Common myeloid progenitor, CD34-positive (primary cell): ENCODE data around the gene HOATZ.

Experiments used
- CTCF ChIA-PET: fragments of 350-600 bp; sonication (Branson Sonifier 250); formaldehyde crosslinking; loops from one replicate; lab custom pipeline; 2021; ENCODE audit warnings: antibody characterized with exemption; lab: Charles Lee
- POLR2A ChIA-PET: fragments of 350-600 bp; sonication (Branson Sonifier 250); formaldehyde crosslinking; loops from one replicate; lab custom pipeline; 2021; ENCODE audit warnings: antibody characterized with exemption; lab: Charles Lee
- DNase-seq, 3 donors: peaks; one replicate each; pipeline versions ENCODE4 v3.0.0 to v3.0.0-alpha.2; 2013
- H3K27ac ChIP-seq, 2 experiments: 1 replicate in 1 of 2; 2 replicates in 1 of 2; pipeline ENCODE4 v1.7.0; 2013; ENCODE audit warnings: inconsistent platforms in 2 of 2, low read length in 2 of 2, mild to moderate bottlenecking in 2 of 2, low read depth in 1 of 2, moderate library complexity in 1 of 2; ENCODE audit not compliant: severe bottlenecking in 2 of 2, insufficient read depth in 1 of 2, poor library complexity in 1 of 2
- H3K27me3 ChIP-seq, 5 experiments: replicated peaks in 2 of 5; 1 replicate in 3 of 5; 2 replicates in 2 of 5; pipeline versions ENCODE4 v1.6.1 to v1.7.0; 2013; ENCODE audit warnings: low read length in 4 of 5, mild to moderate bottlenecking in 2 of 5, moderate library complexity in 2 of 5, inconsistent platforms in 1 of 5; ENCODE audit not compliant: insufficient read depth in 5 of 5, control insufficient read depth in 4 of 5
- H3K36me3 ChIP-seq, 4 experiments: 1 replicate in 2 of 4; 2 replicates in 2 of 4; pipeline versions ENCODE4 v1.6.1 to v1.7.0; 2013; ENCODE audit warnings: low read length in 3 of 4, control low read depth in 1 of 4, mild to moderate bottlenecking in 1 of 4; ENCODE audit not compliant: control insufficient read depth in 4 of 4, insufficient read depth in 4 of 4
- H3K4me1 ChIP-seq, 4 experiments: 1 replicate in 3 of 4; 2 replicates in 1 of 4; pipeline versions ENCODE4 v1.6.1 to v1.7.1; 2013; ENCODE audit warnings: low read length in 3 of 4, mild to moderate bottlenecking in 3 of 4, control low read depth in 1 of 4, inconsistent platforms in 1 of 4, moderate library complexity in 1 of 4; ENCODE audit not compliant: control insufficient read depth in 4 of 4, insufficient read depth in 4 of 4; ENCODE audit errors: control extremely low read depth in 1 of 4
- H3K4me3 ChIP-seq, 7 experiments: 1 replicate in 4 of 7; 2 replicates in 3 of 7; pipeline versions ENCODE4 v1.5.1 to v1.7.0; 2013; ENCODE audit warnings: mild to moderate bottlenecking in 7 of 7, low read length in 6 of 7, moderate library complexity in 6 of 7, inconsistent platforms in 2 of 7, low read depth in 2 of 7, control low read depth in 1 of 7; ENCODE audit not compliant: insufficient read depth in 4 of 7, control insufficient read depth in 1 of 7; ENCODE audit errors: extremely low read depth in 1 of 7
- H3K9me3 ChIP-seq, 5 experiments: 1 replicate in 4 of 5; 2 replicates in 1 of 5; pipeline versions ENCODE4 v1.6.1 to v1.7.1; 2013; ENCODE audit warnings: low read length in 4 of 5, mild to moderate bottlenecking in 2 of 5, inconsistent platforms in 1 of 5, low read depth in 1 of 5, moderate library complexity in 1 of 5; ENCODE audit not compliant: control insufficient read depth in 4 of 5, insufficient read depth in 2 of 5; ENCODE audit errors: control extremely low read depth in 1 of 5
- WGBS: methylation state at CpG from one replicate; pipeline ENCODE4 v1.1.5; 2013; ENCODE audit not compliant: insufficient coverage; 5-methylcytosine and 5-hydroxymethylcytosine counted together

HOATZ gene

DNA sequence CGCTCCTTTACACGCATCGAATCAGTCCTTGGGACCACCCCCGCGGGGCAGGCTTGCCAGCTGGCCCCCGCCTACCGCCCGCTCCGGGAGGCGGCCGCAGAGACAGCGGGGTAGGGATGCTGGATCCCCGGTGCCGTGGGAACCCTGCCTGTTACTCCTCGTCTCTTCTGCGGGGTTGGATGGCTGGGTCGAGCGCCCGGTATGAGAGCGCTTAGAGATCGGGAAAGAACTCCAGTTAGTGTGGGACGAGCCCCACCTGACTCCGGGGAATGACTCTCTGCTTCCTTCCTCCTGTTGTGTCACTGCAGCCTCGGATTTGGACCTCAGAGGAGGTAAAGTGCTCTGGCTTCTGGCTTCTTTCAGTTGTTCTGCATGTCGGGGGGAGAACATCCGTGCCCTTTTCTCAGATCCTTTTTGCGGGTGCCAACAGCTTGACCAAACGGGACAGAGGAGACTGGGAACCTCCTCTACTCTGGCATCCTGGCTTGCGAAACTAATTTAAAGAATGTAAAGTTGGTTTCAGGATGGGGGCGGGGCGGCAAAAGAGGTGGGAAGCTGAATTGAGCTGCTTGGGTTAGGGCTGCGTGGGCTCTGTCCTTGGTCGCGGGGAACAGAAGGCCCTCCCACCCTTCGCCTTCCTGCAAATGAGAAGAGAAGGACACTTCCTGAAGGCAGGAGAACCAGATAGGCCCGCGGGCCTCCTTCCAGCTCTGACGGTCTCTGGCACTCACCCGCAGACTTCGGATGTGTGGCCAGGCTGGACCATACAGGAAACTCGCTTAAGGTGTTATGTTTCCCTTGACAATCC is 26.9 kb downstream of the HOATZ start:
- H3K27ac ChIP-seq, result no peak overlapping the region
- H3K4me3 ChIP-seq, result peak overlapping the region; percentile 15 to 80 (median 56)
- peaks cover 0 to 36% (median 25%) of the 10 kb centered on the region in 5 experiments for H3K27me3 ChIP-seq
- peaks cover 0 to 3% (median 0%) of the 10 kb centered on the region in 5 experiments for H3K9me3 ChIP-seq
- no peaks in the 10 kb centered on the region for H3K36me3 ChIP-seq
- peaks cover 0 to 33% (median 25%) of the 10 kb centered on the region in 4 experiments for H3K4me1 ChIP-seq
- CTCF ChIA-PET, result interaction anchor here (1.0 to 1.3 kb wide), 3 partner anchors 9 to 91 kb away, joined by 3 read pairs; no protein-coding TSS in a partner anchor
- POLR2A ChIA-PET, result no interaction called here
- WGBS, result 4% methylated on average over 39 of the region's 41 CpGs
- DNase-seq, result peak in 2 of 3 donors; percentile 34 to 41

DNA sequence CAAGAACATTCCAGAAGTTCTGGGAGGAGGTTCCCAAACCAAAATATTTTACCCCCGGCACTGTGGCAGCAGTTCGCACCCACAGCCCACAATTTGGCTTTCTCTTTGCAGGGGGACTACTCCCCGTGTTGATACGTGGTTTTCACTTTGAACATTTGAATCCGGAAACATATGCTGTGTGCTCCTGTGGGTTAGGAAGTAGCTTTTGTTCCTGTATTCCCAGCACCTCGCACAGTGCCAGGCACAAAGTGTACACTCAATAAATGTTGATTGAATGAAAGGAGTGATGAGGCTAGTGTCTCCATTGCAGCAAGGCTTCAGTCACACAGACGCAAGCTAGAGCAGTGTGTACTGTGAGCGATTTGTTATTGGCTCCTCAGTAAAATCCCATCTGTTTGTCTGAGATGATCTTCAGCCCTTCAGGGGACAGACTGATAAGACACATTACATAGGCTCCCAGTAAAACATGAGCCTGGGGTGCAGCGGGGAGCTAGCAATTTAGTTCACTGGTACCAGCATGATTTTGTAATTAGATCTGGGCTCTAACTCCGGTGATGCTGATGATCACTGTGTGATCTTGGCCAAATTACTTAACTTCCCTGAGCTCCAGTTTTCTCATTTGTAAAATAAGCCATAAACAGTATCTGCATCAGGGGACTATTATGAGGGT is 28.2 kb downstream of the HOATZ start:
- peaks cover 0 to 3% (median 0%) of the 10 kb centered on the region in 5 experiments for H3K9me3 ChIP-seq
- ChIA-PET POLR2A (interaction anchor here (0.6 kb wide), 1 partner anchor 9 kb away, joined by 3 read pairs; no protein-coding TSS in a partner anchor), CTCF (interaction anchor here (1.0 to 1.3 kb wide), 5 partner anchors 9 to 92 kb away, joined by 3 to 4 read pairs (median 3); no protein-coding TSS in a partner anchor)
- peaks cover 0 to 33% (median 25%) of the 10 kb centered on the region in 4 experiments for H3K4me1 ChIP-seq
- H3K27me3 ChIP-seq, result peaks cover 0 to 36% (median 23%) of the 10 kb centered on the region in 5 experiments
- H3K4me3 ChIP-seq, result peak overlapping the region in 1 of 7 experiments; percentile 36
- peak in 2 of 3 donors; percentile 27 to 38 for DNase-seq
- 63% methylated on average over 6 of the region's 10 CpGs for WGBS
- no peaks in the 10 kb centered on the region for H3K36me3 ChIP-seq
- H3K27ac ChIP-seq, result no peak overlapping the region

DNA sequence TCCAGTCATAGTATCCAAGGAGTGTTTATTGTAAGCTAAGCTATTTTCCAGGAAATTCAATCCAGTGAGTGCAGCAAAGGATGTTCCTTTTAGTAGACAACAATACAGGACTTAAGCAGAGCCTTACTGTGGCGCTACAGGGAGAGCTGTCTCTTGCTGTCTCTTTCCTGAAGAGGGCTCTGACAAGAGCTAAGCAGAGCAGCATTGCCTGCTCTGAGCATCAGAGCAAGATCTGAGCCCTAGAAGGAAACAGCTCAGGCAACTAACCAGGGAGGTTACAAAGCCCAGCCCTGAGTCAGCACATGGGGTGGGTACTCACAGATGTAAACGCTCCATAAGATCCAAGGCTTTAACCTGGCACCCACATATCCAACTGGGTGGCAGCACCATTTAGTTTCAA is 33.9 kb downstream of the HOATZ start:
- H3K4me3 ChIP-seq, result no peak overlapping the region
- H3K36me3 ChIP-seq, result no peaks in the 10 kb centered on the region

DNA sequence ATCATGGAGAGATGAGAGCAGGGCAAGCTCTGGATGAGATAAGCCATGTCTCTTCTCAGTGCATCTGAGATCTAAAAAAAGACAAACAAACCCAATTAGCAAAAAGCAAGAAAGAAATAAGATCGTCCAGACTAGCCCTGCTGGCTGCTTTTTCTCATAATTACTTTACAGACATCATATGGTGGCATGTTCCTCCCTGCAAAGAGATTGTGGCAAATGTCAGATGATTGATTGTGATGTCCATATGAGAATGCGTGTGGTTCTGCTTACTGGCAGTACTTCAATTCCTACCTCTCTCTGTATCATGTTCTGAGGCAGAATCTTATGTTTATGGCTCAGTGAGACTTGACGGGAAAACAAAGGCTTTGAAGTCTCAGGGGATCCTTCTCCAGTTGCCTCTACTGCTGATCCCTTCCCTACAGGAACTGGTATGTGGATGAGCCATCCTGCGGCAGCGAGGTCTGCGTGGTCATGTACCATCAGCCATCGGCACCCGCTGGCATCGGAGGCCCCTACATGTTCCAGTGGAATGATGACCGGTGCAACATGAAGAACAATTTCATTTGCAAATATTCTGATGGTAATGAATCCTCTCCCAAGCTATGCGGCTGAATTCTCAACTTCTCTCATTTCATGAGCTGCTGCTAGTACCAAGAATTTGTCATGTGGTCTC is 34.8 kb downstream of the HOATZ start:
- H3K27ac ChIP-seq, result no peak overlapping the region
- DNase-seq, result peak in 1 of 3 donors; percentile 36
- no peaks in the 10 kb centered on the region for H3K4me1 ChIP-seq
- no peak overlapping the region for H3K4me3 ChIP-seq
- no peaks in the 10 kb centered on the region for H3K9me3 ChIP-seq
- H3K27me3 ChIP-seq, result peaks cover 0 to 7% (median 0%) of the 10 kb centered on the region in 5 experiments
- H3K36me3 ChIP-seq, result no peaks in the 10 kb centered on the region
- CTCF ChIA-PET, result no interaction called here
- WGBS, result 91% methylated on average over 10 of the region's 11 CpGs
- POLR2A ChIA-PET, result no interaction called here

More for the DNA sequence above, 33.9 kb downstream of the HOATZ start:
- 100% methylated on average over 1 of the region's 2 CpGs for WGBS
- Histone ChIP-seq H3K27ac (no peak overlapping the region), H3K4me1 (no peaks in the 10 kb centered on the region), H3K27me3 (peaks cover 0 to 7% (median 0%) of the 10 kb centered on the region in 5 experiments), H3K9me3 (no peaks in the 10 kb centered on the region)
- no peak for DNase-seq
- CTCF ChIA-PET, result no interaction called here
- POLR2A ChIA-PET, result no interaction called here

DNA sequence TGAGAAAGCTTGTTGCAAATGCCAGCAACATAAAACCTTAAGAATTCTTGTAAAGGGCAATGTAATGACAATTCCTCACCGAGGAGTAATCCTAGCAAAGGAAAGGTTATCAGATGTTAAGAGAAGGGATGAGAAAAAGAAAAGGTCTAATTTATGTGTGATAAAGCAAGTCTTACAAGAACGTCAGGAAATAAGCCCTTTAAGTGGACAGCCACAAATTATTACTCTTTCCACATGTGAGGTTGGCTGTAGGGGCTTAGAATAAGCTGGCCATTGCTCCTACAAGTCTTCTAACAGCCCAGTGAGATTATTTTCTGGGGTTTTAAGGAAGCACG is 35.3 kb downstream of the HOATZ start:
- Histone ChIP-seq H3K27me3 (peaks cover 0 to 7% (median 0%) of the 10 kb centered on the region in 5 experiments), H3K9me3 (no peaks in the 10 kb centered on the region), H3K27ac (no peak overlapping the region), H3K4me3 (no peak overlapping the region), H3K36me3 (no peaks in the 10 kb centered on the region), H3K4me1 (no peaks in the 10 kb centered on the region)
- WGBS, result 72% methylated on average over 2 of the region's 3 CpGs
- POLR2A ChIA-PET, result no interaction called here
- CTCF ChIA-PET, result no interaction called here
- no peak for DNase-seq

DNA sequence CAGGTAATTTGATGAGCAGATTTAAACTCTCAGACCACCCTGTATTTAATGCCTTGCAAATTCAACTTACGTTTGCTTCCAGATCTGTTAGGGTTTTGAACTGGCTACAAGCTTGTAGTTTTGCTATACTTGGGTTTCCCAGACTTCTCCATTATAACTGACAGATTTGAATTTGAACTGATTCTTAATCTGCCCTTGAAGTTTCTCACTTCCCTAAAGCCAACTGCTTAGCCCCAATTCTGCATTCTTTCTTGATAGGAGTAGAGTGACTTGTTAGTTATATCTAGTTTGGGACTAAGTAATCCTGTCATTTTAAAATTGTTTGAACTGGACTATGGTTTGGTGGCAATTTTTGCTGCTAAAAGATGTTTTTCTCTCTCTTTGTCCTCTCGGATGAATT is 35.7 kb downstream of the HOATZ start:
- H3K27me3 ChIP-seq, result peaks cover 0 to 7% (median 0%) of the 10 kb centered on the region in 5 experiments
- H3K36me3 ChIP-seq, result peaks cover 0 to 3% (median 0%) of the 10 kb centered on the region in 4 experiments
- H3K9me3 ChIP-seq, result no peaks in the 10 kb centered on the region
- no peak overlapping the region for H3K4me3 ChIP-seq
- peak in 1 of 3 donors; percentile 4 for DNase-seq
- 89% methylated on average over 1 of the region's 2 CpGs for WGBS
- POLR2A ChIA-PET, result no interaction called here
- no peak overlapping the region for H3K27ac ChIP-seq
- CTCF ChIA-PET, result interaction anchor here (0.7 to 3.2 kb wide), 3 partner anchors 9 to 122 kb away, joined by 3 to 10 read pairs (median 3); no protein-coding TSS in a partner anchor
- no peaks in the 10 kb centered on the region for H3K4me1 ChIP-seq
